Astrocyte (in vitro differentiated cells and primary cell): ENCODE results near the gene SDK1.

ENCODE experiments used
- EZH2 ChIP-seq: IDR thresholded peaks from 2 replicates; pipeline ENCODE4 v1.6.1; 2012; ENCODE audit warnings: mild to moderate bottlenecking, low read length, inconsistent platforms; ENCODE audit not compliant: insufficient read depth
- TF ChIP-seq, protein P1 (sequence below): IDR thresholded peaks from 2 replicates; pipeline ENCODE4 v1.5.1; 2011; ENCODE audit warnings: low read depth, mild to moderate bottlenecking, inconsistent platforms, low read length, moderate library complexity; ENCODE audit not compliant: insufficient read depth

DNA sequence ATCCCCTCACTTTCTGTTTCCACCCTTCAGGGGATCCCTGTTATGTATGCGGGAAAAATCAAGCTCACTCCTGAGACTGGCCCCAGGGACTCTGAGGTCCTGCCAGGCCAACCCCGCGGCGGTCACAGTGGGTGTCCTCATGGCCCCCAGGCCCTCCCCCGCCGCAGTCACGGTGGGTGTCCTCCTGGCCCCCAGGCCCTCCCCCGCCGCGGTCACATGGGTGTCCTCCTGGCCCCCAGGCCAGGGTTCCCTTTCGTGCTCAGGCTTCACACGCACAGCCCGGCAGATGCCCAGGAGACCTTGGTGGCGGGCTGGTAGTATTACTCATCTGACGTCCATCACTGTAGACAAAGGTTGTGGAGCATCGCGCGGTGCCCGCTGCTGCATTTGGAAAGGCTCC, 890.0 kb downstream of the SDK1 start:
- TF ChIP-seq, protein P1, sequence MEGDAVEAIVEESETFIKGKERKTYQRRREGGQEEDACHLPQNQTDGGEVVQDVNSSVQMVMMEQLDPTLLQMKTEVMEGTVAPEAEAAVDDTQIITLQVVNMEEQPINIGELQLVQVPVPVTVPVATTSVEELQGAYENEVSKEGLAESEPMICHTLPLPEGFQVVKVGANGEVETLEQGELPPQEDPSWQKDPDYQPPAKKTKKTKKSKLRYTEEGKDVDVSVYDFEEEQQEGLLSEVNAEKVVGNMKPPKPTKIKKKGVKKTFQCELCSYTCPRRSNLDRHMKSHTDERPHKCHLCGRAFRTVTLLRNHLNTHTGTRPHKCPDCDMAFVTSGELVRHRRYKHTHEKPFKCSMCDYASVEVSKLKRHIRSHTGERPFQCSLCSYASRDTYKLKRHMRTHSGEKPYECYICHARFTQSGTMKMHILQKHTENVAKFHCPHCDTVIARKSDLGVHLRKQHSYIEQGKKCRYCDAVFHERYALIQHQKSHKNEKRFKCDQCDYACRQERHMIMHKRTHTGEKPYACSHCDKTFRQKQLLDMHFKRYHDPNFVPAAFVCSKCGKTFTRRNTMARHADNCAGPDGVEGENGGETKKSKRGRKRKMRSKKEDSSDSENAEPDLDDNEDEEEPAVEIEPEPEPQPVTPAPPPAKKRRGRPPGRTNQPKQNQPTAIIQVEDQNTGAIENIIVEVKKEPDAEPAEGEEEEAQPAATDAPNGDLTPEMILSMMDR: no peak
- no peak for TF ChIP-seq EZH2
